ENCODE measurements around the gene TPD52L1.
"Not testable (repeated sequence)": the region's sequence is repeated elsewhere in the genome, so short reads cannot be mapped to it uniquely, and the experiment has no call there.

Gene TPD52L1

GRCh38 chr6:125142618-125143017 lies 11.0 kb upstream of the TPD52L1 start:
- DNase-seq (ENCODE audit: low read depth in 2 of 2): no peak

- no peak for DNase-seq (ENCODE audit: low read depth in 2 of 2)
These were observed 8.8 kb upstream of the TPD52L1 start for GRCh38 chr6:125144822-125145221.

DNA sequence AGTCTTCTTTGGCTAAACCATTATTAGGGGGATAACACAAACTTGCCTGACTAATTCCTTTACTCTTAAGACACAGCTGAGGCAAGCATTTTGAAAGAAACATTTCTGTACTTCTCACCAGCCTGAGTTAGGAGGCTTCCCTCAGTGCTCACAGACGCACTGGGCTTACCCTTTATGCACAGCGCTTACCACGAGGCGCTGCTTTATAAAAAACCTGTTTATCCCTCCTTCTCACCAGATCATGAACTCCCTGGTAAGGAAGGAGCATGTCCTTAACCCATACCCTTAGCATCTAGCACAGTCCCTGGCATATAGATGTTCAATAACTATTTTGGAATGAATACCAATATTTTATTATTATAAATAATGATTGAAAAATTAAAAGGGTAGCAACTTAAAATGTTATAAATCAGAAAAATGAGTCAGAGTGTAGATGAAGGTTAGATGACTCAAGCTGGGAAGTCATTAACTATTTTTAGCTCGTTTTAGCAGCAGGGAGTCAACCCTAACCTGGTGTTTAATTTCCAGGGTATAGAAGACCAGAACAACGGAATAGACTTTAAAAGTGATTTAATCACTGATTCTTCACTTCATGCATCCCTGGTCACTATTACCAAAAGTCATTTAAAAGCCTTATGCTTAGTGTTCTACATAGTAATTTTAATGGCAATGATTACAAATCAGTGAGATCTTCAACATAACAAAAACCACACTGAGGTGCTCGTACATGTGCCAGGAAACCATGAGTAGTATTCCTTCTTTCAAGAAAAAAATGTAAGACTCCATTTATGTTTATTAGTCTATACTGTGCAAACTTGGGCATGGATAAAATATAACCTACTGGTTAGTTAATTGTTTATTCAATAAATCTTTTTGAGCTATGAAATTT lies 4.1 kb upstream of the TPD52L1 start:
- DNase-seq (ENCODE audit: low read depth in 2 of 2): no peak

GRCh38 chr6:125151700-125152099 lies 1.9 kb upstream of the TPD52L1 start:
- DNase-seq (ENCODE audit: low read depth in 2 of 2): no peak

- DNase-seq (ENCODE audit: low read depth in 2 of 2): no peak
These were observed 666 bp downstream of the TPD52L1 start for GRCh38 chr6:125154118-125154760.

DNA sequence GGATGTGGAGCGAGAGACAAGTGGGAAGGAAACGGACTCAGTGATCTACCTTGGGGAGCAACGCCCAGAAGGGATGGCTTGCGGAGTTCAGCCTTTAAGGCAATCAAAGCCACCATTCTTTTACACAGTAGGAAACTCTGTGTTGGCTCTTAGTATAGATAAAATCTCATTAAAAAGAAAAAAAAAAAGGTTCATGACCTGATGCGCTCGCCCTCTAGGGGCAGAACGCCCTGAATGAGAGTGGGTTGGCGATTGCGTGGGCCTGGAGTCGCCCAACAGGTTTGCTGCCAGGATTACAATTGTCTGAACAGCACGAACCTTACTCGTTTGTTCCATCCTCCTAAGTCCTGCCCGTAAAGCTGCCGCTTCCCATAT lies 1.2 kb downstream of the TPD52L1 start:
- DNase-seq (ENCODE audit: low read depth in 2 of 2): no peak

GRCh38 chr6:125155344-125155743 lies 1.8 kb downstream of the TPD52L1 start:
- no peak for DNase-seq (ENCODE audit: low read depth in 2 of 2)

DNA sequence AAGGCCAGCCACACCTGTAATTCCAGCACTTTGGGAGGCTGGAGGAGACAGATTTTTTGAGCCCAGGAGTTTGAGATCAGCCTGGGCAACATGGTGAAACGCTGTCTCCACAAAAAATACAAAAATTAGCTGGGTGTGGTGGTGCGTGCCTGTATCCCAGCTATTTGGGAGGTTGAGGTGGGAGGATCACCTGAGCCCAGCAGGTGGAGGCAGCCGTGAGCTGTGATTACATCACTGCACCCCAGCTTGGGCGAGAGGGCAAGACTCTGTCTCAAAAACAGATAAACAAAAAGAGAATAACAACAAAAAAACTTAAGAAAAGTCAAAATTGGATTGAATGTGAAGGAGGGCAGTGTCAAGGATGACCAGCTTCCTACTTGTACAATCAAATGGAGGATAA lies 2.9 kb downstream of the TPD52L1 start:
- no peak for DNase-seq (ENCODE audit: low read depth in 2 of 2)

- no peak for DNase-seq (ENCODE audit: low read depth in 2 of 2)
These were observed 3.7 kb downstream of the TPD52L1 start for GRCh38 chr6:125157280-125157679.

DNA sequence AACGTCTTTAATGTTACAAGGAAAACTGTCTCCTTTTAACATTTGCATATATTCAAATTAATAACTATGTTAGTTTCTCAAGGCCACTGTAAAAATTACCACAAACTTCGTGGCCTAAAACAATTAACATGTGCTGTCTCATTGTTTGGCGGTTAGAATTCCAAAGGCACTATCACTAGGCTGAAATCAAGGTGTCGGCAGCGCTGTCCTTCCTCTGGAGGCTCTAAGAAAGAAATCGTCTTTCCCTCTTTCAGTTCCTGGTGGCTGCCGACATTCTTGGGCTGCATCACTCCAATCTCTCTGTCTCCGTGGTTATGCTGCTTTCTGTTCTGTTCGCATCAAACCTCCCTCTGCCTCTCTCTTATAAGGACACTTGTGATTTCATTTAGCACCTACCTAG lies 4.2 kb downstream of the TPD52L1 start:
- DNase-seq (ENCODE audit: low read depth in 2 of 2): no peak

DNA sequence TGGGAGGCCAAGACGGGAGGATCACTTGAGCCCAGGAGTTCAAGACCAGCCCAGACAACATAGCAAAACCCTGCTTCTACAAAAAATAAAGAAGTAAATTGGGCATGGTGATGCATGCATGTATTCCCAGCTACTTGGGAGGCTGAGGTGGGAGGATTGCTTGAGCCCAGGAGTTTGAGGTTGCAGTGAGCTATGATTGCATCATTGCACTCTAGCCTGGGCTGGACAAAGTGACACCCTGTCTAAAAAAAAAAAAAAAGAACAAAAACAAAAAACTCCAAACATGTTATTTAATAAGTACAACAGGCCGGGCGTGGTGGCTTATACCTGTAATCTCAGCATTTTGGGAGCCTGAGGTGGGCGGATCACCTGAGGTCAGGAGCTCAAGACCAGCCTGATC lies 9.8 kb downstream of the TPD52L1 start:
- DNase-seq (ENCODE audit: low read depth in 2 of 2): not testable (repeated sequence)

DNA sequence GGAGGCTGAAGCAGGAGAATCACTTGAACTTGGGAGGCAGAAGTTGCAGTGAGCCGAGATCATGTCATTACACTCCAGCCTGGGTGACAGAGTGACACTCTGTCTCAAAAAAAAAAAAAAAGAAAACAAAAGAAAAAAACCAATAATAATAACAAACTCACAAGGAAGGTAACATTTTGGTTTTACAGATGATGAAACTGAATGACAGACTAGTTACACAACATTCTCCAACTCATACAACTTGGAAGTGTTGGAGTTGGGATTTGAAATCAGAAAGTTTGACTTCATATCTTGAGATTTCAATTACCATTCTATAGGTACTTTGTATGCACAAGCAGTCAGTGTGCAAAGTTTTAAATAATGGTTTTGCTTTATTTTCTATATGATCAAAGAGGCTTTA lies 10.2 kb downstream of the TPD52L1 start:
- no peak for DNase-seq (ENCODE audit: low read depth in 2 of 2)

DNA sequence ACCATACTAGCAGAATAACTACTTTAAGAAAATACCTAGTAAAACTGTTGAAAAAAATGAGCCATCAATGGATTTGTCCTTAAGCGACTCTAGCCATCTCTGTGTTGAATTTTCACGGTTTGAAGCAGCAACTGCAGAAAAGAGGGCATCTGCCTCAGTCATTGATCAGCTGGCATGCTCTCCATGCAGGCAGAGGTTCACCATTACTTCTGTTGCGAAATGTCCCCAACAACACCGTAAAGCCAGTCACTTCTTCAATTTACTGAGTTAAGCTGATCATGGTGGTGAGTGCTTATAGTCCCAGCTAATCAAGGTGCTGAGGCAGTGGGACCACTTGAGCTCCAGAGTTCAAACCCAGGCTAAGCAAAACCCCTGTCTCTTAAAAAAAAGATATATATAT lies 11.1 kb downstream of the TPD52L1 start:
- DNase-seq (ENCODE audit: low read depth in 2 of 2): no peak

DNA sequence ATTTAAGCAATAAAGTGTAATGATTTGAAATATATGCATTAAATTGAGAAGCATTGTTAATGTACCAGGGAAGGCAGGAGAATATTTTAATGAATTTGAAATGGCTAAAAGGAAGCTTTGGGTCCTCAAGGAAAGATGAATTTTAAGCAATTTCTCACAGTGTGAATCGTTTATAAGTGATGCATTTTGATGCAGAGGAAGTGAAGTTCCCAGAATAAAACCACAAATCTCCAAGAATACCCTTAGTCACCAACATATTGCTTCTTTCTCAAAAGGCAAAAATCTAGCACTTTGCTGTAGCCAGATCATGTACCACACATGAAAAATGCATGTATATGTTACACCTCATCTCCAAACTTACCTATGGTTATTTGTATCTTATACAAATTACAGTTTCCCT lies 11.7 kb downstream of the TPD52L1 start:
- no peak for DNase-seq (ENCODE audit: low read depth in 2 of 2)

GRCh38 chr6:125165776-125166175 lies 12.2 kb downstream of the TPD52L1 start:
- no peak for DNase-seq (ENCODE audit: low read depth in 2 of 2)

- no peak for DNase-seq (ENCODE audit: low read depth in 2 of 2)
These were observed 13.1 kb downstream of the TPD52L1 start for GRCh38 chr6:125166711-125167110.

DNA sequence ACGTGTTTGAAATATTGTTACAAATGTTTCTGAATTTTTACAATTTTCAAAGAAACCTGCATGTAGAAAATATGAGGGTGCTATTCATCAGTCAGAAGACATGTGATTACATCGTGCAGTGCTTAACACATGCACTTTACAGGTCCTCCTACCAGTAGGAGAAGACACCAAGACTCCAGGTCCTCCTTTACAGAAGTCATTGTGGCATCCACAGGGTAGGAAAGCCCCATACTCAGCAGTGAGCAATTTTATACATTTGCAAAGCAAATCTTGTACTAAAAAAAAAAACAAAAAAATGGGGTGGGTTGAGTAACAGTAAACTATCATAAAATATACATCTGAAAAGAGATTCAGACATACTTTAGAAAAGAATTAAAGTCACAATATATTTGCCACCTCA lies 14.0 kb downstream of the TPD52L1 start:
- DNase-seq (ENCODE audit: low read depth in 2 of 2): no peak

GRCh38 chr6:125169058-125169457 lies 15.5 kb downstream of the TPD52L1 start:
- no peak for DNase-seq (ENCODE audit: low read depth in 2 of 2)

- DNase-seq (ENCODE audit: low read depth in 2 of 2): no peak
These were observed 15.9 kb downstream of the TPD52L1 start for GRCh38 chr6:125169522-125169921.

- DNase-seq (ENCODE audit: low read depth in 2 of 2): no peak
These were observed 16.8 kb downstream of the TPD52L1 start for GRCh38 chr6:125170376-125170775.

DNA sequence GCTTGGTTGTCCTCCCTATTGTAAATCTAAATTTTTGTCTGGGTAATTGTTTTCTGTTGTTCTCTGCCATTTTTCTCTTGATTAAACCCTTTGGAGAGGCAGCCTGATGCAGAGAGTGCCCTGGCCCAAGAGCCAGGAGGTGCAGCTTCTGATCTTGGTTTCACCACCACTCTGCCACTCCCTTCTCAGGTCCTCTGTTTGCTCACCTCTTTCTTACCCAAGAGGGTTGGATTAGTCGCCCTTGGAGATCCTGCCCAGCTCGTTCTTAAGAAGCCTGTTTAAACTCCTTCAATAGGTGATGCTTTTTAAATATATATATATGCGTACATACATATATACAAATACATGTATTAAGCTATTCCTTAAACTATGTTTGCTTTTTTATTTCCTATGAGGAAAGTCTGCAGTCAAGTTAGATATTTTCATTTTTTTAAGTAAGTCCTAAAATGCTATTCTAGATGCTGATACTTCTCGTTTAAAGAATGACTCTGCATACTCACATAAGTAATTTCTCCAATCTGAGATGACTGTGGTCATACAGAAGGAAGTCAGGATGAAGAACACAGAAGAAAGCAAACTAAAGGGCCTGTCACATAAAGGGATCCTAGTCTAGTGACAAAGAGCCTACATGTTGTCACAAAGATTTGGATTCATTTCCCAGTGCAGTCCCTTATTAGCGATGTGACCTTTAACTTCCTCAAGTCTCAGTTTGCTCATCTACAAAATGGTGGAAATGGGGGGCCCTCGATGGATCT lies 19.9 kb downstream of the TPD52L1 start:
- DNase-seq (ENCODE audit: low read depth in 2 of 2): no peak

DNA sequence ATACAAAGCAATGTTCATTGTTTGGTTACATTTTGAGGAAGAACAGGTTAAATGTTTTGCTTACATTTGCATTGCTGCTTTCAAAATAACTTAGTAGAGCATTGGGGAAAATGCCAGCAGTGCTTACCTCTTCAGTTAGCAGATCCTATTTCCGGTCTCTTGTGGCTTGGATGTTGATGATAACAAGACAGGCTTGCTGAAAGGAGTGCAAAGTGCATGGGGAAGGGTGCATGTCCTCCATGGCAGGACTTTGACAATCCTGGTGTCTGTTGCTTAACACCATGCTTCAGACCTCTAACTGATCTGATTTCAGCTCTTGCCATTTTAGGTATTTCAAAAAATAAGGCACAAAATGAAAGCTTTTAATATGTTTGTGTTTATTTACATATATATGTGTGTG lies 21.1 kb downstream of the TPD52L1 start:
- DNase-seq (ENCODE audit: low read depth in 2 of 2): no peak
